ENCODE data around the gene CORO1C.

GRCh38 chr12:108678104-108678730 is 53.1 kb downstream of the CORO1C start:
- TF ChIP-seq GATA2 (IDR thresholded peaks at IDR 0.05; ENCODE audit: low read depth, low read length) (no peak), GATA3 (IDR thresholded peaks at IDR 0.05; ENCODE audit: low read depth, low read length) (no peak)

All from SH-SY5Y (cell line).